T follicular helper cell (primary cell): ENCODE results near the gene PSMD2.

Experiments
- DNase-seq: peaks from one replicate; pipeline ENCODE4 v3.0.0-alpha.2; 2020; ENCODE audit warnings: low read depth

Gene PSMD2

DNA sequence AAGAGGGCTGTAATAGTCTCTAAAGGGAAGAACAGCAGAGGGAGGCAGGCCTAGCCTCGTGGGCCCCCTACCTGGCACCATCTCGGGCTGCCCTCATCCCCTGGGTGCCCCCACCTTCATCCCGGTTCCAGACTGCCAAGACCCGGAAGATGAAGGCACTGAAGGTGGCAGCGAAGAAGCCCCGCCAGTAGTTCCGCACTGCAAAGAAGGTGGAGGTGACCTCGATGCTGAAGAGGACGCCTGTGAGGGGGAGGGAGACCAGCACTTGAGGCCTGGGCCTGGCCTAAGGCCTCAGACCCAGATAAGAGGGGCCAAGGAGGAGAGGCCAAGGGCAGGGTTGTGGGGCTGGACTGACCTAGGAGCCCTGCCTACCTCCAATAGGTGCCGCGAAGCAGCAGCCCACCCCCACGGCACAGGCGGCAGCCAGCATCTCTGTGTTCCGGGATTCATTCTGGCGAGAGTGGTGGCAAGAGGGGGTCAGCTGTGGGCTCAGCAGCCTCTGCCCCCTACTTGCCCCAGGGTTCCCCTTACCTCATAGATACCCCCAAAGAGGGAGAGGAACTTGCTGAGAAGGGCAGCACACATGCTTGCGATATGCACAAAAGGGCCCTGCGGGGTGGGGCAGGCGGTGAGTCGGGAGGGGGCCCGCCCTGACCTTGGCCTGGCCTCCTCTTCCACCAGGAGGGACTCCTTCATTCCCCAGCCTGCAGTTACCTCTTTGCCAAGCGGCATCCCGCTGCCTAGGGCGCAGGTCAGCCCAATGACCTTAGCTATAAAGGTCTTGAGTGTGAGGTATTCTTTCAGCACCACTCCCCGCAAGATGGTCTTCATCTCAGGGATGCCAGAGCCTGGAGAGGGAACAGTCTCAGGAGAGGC lies 58.4 kb downstream of the PSMD2 start:
- no peak for DNase-seq

DNA sequence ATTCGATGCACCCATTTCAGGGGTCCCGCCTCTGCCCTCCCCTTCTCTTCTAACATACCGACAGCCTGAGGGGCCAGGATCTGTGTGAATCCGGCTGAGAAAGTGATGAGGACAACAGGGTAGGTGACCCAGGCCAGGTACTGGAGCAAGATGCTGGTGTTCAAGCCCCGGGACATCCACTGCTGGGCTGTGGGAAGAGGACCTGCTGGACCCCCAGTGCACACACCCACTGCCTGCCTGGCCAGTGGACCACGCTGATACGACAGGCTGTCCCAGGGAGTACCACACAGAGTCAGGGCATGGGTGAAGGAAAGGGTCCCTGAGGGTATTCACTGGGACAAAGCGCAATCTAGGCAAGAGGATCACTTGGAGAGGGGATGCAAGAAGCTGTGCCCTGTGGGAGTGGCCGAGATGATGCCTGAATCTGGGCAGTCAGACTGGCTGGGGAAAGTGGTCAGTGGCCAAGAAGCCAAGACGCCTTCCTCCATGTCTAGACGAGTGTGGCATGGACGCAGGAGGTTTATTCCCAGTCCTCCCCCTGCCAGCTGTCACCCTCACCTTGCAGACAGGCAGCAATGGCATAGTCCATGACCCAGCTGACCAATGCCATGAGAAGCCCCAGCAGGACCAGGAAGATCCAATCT lies 59.2 kb downstream of the PSMD2 start:
- DNase-seq, result no peak
